ENCODE data around the gene CGB5. TPM values are rescaled to one million over a fixed set of nuclear protein-coding genes. Genes with fewer than 3 reads are reported as not detected.

CGB5 gene
- total RNA-seq, 1 donor: not detected

DNA sequence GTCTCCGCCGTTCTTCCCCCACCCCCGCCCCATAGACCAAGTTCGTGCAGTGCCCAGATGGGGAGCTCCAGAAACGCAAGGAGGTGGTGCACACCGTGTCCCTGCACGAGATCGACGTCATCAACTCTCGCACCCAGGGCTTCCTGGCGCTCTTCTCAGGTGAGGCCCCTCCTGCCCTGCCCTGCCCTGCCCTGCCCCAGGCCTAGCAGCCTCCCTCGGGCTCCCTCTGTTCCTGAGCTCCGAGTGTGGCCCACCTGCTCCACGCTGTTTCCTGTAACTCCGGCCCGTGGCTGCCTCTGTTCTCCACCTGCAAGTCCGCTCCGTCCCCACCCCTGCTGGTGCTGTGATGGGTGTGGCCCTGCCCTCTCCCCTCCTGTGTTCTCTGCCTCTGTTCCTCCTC lies 33.2 kb upstream of the CGB5 start:
- peaks cover 51% of the 10 kb centered on the region for H3K36me3 ChIP-seq (ENCODE audit: insufficient read depth, low read length)
- no peaks in the 10 kb centered on the region for H3K79me2 ChIP-seq (ENCODE audit: insufficient read depth, low read length)
- H3K27me3 ChIP-seq (ENCODE audit: insufficient read depth, low read length): no peaks in the 10 kb centered on the region
- H2AFZ ChIP-seq (ENCODE audit: low read length): no peak overlapping the region
- H3K9me3 ChIP-seq (ENCODE audit: low read depth, low read length): no peaks in the 10 kb centered on the region
- no peak overlapping the region for H3K4me2 ChIP-seq (ENCODE audit: insufficient read depth, low read length)
- no peaks in the 10 kb centered on the region for H3K4me1 ChIP-seq (ENCODE audit: insufficient read depth, low read length)
- no peaks in the 10 kb centered on the region for H4K20me1 ChIP-seq (ENCODE audit: insufficient read depth, low read length)
- no peak for DNase-seq (ENCODE audit: insufficient read length, low spot score, missing footprints)
- no peak overlapping the region for H3K27ac ChIP-seq (ENCODE audit: low read depth, low read length)
- H3K4me3 ChIP-seq (ENCODE audit: insufficient read depth, low read length): no peak overlapping the region
- TF ChIP-seq, protein P1, sequence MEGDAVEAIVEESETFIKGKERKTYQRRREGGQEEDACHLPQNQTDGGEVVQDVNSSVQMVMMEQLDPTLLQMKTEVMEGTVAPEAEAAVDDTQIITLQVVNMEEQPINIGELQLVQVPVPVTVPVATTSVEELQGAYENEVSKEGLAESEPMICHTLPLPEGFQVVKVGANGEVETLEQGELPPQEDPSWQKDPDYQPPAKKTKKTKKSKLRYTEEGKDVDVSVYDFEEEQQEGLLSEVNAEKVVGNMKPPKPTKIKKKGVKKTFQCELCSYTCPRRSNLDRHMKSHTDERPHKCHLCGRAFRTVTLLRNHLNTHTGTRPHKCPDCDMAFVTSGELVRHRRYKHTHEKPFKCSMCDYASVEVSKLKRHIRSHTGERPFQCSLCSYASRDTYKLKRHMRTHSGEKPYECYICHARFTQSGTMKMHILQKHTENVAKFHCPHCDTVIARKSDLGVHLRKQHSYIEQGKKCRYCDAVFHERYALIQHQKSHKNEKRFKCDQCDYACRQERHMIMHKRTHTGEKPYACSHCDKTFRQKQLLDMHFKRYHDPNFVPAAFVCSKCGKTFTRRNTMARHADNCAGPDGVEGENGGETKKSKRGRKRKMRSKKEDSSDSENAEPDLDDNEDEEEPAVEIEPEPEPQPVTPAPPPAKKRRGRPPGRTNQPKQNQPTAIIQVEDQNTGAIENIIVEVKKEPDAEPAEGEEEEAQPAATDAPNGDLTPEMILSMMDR (IDR thresholded peaks at IDR 0.05; ENCODE audit: extremely low read depth, low read depth, low read length): no peak

DNA sequence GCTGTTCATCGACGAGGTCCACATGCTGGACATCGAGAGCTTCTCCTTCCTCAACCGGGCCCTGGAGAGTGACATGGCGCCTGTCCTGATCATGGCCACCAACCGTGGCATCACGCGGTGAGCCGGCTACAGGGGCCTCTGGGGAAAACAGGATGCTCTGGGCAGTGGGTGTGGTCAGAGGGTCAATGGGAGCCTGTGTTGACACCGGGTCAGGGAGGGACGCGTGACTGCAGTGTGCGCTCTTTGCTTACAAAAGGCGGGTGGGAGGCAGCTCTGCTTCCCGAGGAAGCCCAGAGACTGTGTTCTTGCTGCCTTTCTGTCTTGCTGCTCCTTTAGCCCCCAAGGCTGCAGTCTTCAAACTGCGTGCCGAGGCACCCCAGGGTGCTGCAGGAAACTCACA lies 32.5 kb upstream of the CGB5 start:
- Histone ChIP-seq H3K36me3 (ENCODE audit: insufficient read depth, low read length) (peaks cover 51% of the 10 kb centered on the region), H3K27me3 (ENCODE audit: insufficient read depth, low read length) (no peaks in the 10 kb centered on the region), H3K4me3 (ENCODE audit: insufficient read depth, low read length) (no peak overlapping the region), H4K20me1 (ENCODE audit: insufficient read depth, low read length) (no peaks in the 10 kb centered on the region), H2AFZ (ENCODE audit: low read length) (no peak overlapping the region), H3K4me2 (ENCODE audit: insufficient read depth, low read length) (no peak overlapping the region), H3K4me1 (ENCODE audit: insufficient read depth, low read length) (no peaks in the 10 kb centered on the region), H3K9me3 (ENCODE audit: low read depth, low read length) (no peaks in the 10 kb centered on the region), H3K79me2 (ENCODE audit: insufficient read depth, low read length) (no peaks in the 10 kb centered on the region), H3K27ac (ENCODE audit: low read depth, low read length) (no peak overlapping the region)
- peak; percentile 9 for DNase-seq (ENCODE audit: insufficient read length, low spot score, missing footprints)
- TF ChIP-seq, protein P1 (IDR thresholded peaks at IDR 0.05; ENCODE audit: extremely low read depth, low read depth, low read length): no peak

DNA sequence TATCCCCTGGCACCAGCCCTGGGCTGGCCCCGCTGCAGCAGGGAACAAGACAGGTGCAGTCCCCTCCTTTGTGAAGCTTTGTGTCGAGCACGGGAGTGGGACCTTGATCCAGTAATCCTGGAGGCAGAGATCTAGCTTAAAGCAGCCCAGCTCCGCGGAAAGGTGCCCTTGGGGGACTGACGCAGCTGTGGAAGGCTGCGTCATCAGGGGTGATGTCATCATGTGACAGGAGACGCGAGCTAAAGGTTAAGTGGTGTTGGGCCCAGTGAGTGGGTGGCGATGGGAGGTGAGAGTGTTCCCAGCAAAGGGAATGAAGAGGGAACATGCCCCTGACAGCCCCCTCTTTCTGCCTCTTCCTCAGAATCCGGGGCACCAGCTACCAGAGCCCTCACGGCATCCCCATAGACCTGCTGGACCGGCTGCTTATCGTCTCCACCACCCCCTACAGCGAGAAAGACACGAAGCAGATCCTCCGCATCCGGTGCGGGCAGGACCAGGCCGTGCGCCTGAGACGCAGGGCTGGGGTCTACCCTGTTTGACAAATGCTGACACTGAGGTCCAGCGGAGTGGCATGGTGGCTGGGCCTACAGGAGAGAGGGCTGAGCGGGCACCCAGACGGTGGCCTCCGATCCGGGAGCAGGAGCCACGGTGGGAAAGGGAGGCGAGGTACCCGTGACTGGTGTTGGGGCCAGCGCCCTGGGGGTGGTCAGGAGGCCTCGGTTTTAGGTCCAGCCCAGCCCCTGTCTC lies 29.4 kb upstream of the CGB5 start:
- Histone ChIP-seq H3K27me3 (ENCODE audit: insufficient read depth, low read length) (no peaks in the 10 kb centered on the region), H3K4me3 (ENCODE audit: insufficient read depth, low read length) (no peak overlapping the region), H2AFZ (ENCODE audit: low read length) (no peak overlapping the region), H3K79me2 (ENCODE audit: insufficient read depth, low read length) (no peaks in the 10 kb centered on the region), H3K9me3 (ENCODE audit: low read depth, low read length) (no peaks in the 10 kb centered on the region), H3K4me1 (ENCODE audit: insufficient read depth, low read length) (peaks cover 14% of the 10 kb centered on the region), H3K36me3 (ENCODE audit: insufficient read depth, low read length) (peaks cover 38% of the 10 kb centered on the region), H3K27ac (ENCODE audit: low read depth, low read length) (peak overlapping the region; percentile 30), H4K20me1 (ENCODE audit: insufficient read depth, low read length) (no peaks in the 10 kb centered on the region), H3K4me2 (ENCODE audit: insufficient read depth, low read length) (no peak overlapping the region)
- TF ChIP-seq, protein P1 (IDR thresholded peaks at IDR 0.05; ENCODE audit: extremely low read depth, low read depth, low read length): no peak
- peak; percentile 93 for DNase-seq (ENCODE audit: insufficient read length, low spot score, missing footprints)

DNA sequence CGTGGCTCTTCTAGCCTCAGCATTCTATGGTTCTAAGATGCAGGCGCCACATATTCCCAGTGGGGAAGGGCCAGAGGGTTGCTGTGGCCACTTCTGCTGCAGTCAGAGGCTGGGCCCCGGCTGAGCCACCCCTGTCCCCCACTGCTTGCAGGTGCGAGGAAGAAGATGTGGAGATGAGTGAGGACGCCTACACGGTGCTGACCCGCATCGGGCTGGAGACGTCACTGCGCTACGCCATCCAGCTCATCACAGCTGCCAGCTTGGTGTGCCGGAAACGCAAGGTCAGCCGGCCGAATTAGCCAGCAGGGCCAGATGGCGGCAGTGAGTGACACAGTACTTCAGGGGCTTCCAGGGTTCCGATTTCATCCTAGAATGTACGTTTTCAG lies 28.8 kb upstream of the CGB5 start:
- H3K4me3 ChIP-seq (ENCODE audit: insufficient read depth, low read length): no peak overlapping the region
- peaks cover 33% of the 10 kb centered on the region for H3K36me3 ChIP-seq (ENCODE audit: insufficient read depth, low read length)
- H3K9me3 ChIP-seq (ENCODE audit: low read depth, low read length): no peaks in the 10 kb centered on the region
- no peaks in the 10 kb centered on the region for H3K27me3 ChIP-seq (ENCODE audit: insufficient read depth, low read length)
- no peak overlapping the region for H3K27ac ChIP-seq (ENCODE audit: low read depth, low read length)
- H4K20me1 ChIP-seq (ENCODE audit: insufficient read depth, low read length): no peaks in the 10 kb centered on the region
- H2AFZ ChIP-seq (ENCODE audit: low read length): no peak overlapping the region
- no peaks in the 10 kb centered on the region for H3K79me2 ChIP-seq (ENCODE audit: insufficient read depth, low read length)
- peak; percentile 58 for DNase-seq (ENCODE audit: insufficient read length, low spot score, missing footprints)
- TF ChIP-seq, protein P1 (IDR thresholded peaks at IDR 0.05; ENCODE audit: extremely low read depth, low read depth, low read length): no peak
- peaks cover 15% of the 10 kb centered on the region for H3K4me1 ChIP-seq (ENCODE audit: insufficient read depth, low read length)
- no peak overlapping the region for H3K4me2 ChIP-seq (ENCODE audit: insufficient read depth, low read length)
